Liver (tissue), 9 donors: ENCODE data around the gene SERPINB1. TPM values are rescaled to one million over a fixed set of nuclear protein-coding genes. Genes with fewer than 3 reads are reported as not detected.

Experiments used
- DNase-seq: peaks from one replicate; pipeline ENCODE4 v3.0.0-alpha.2; 2017; ENCODE audit warnings: low spot score
- H3K27ac ChIP-seq, 2 donors: one replicate each; pipeline ENCODE4 v1.7.0; 2013; ENCODE audit warnings: inconsistent platforms in 2 of 2, low read length in 2 of 2, control low read depth in 1 of 2, low read depth in 1 of 2, mild to moderate bottlenecking in 1 of 2
- H3K27me3 ChIP-seq, 4 donors: one replicate each; pipeline versions ENCODE4 v1.6.1 to v1.7.0; 2013; ENCODE audit warnings: low read length in 3 of 4, inconsistent platforms in 1 of 4, mild to moderate bottlenecking in 1 of 4, moderate library complexity in 1 of 4; ENCODE audit not compliant: control insufficient read depth in 4 of 4, insufficient read depth in 4 of 4
- H3K36me3 ChIP-seq, 4 donors: one replicate each; pipeline versions ENCODE4 v1.6.1 to v1.7.0; 2013; ENCODE audit warnings: low read length in 3 of 4, mild to moderate bottlenecking in 3 of 4, low read depth in 1 of 4, moderate library complexity in 1 of 4; ENCODE audit not compliant: control insufficient read depth in 4 of 4, insufficient read depth in 3 of 4
- H3K4me1 ChIP-seq, 4 donors: one replicate each; pipeline versions ENCODE4 v1.6.1 to v1.7.0; 2013; ENCODE audit warnings: low read length in 3 of 4, mild to moderate bottlenecking in 3 of 4, moderate library complexity in 1 of 4; ENCODE audit not compliant: control insufficient read depth in 4 of 4, insufficient read depth in 4 of 4
- H3K4me3 ChIP-seq, 3 donors: one replicate each; pipeline versions ENCODE4 v1.6.1 to v1.7.0; 2013; ENCODE audit warnings: low read length in 3 of 3, control low read depth in 1 of 3, low read depth in 1 of 3, mild to moderate bottlenecking in 1 of 3
- H3K9ac ChIP-seq, 2 donors: one replicate each; pipeline ENCODE4 v1.7.0; 2013; ENCODE audit warnings: low read length in 2 of 2, mild to moderate bottlenecking in 2 of 2, moderate library complexity in 2 of 2, control low read depth in 1 of 2, low read depth in 1 of 2
- H3K9me3 ChIP-seq, 4 donors: one replicate each; pipeline versions ENCODE4 v1.6.1 to v1.7.0; 2013; ENCODE audit warnings: low read length in 3 of 4; ENCODE audit not compliant: control insufficient read depth in 4 of 4
- EGR1 ChIP-seq, 2 donors: IDR thresholded peaks; 2 replicates each; pipeline ENCODE4 v1.6.1; 2016 to 2018; ENCODE audit warnings: antibody characterized with exemption in 2 of 2, low read depth in 2 of 2
- FOXA1 ChIP-seq: IDR thresholded peaks from 2 replicates; pipeline ENCODE4 v1.6.1; 2016; ENCODE audit warnings: antibody characterized with exemption
- FOXA2 ChIP-seq: IDR thresholded peaks from 2 replicates; pipeline ENCODE4 v1.6.1; 2016; ENCODE audit warnings: antibody characterized with exemption
- GABPA ChIP-seq, 2 donors: IDR thresholded peaks in 1 of 2; conservative IDR thresholded peaks in 1 of 2; 2 replicates each; pipeline ENCODE4 v1.6.1; 2016; ENCODE audit warnings: antibody characterized with exemption in 2 of 2, mild to moderate bottlenecking in 1 of 2, moderate library complexity in 1 of 2
- HNF4A ChIP-seq, 2 donors: conservative IDR thresholded peaks; 2 replicates each; pipeline ENCODE4 v1.6.1; 2016; ENCODE audit warnings: antibody characterized with exemption in 2 of 2, mild to moderate bottlenecking in 2 of 2
- HNF4G ChIP-seq: IDR thresholded peaks from 2 replicates; pipeline ENCODE4 v1.6.1; 2016; ENCODE audit warnings: antibody characterized with exemption
- JUND ChIP-seq, 2 donors: IDR thresholded peaks; 2 replicates each; pipeline ENCODE4 v1.6.1; 2016; ENCODE audit warnings: antibody characterized with exemption in 2 of 2
- NR2F2 ChIP-seq: IDR thresholded peaks from 2 replicates; pipeline ENCODE4 v1.6.1; 2016; ENCODE audit warnings: antibody characterized with exemption
- RAD21 ChIP-seq, 2 donors: IDR thresholded peaks; 2 replicates each; pipeline ENCODE4 v1.6.1; 2016; ENCODE audit warnings: antibody characterized with exemption in 2 of 2, mild to moderate bottlenecking in 2 of 2
- RXRA ChIP-seq, 2 donors: IDR thresholded peaks; 2 replicates each; pipeline ENCODE4 v1.6.1; 2017 to 2018; ENCODE audit warnings: antibody characterized with exemption in 2 of 2, mild to moderate bottlenecking in 1 of 2
- SP1 ChIP-seq: IDR thresholded peaks from 2 replicates; pipeline ENCODE4 v1.6.1; 2018; ENCODE audit warnings: antibody characterized with exemption, mild to moderate bottlenecking
- TAF1 ChIP-seq: conservative IDR thresholded peaks from 2 replicates; pipeline ENCODE4 v1.6.1; 2016; ENCODE audit warnings: antibody characterized with exemption, mild to moderate bottlenecking
- YY1 ChIP-seq: IDR thresholded peaks from 2 replicates; pipeline ENCODE4 v1.6.1; 2016; ENCODE audit warnings: antibody characterized with exemption, mild to moderate bottlenecking
- WGBS: extraction: QIAGEN DNeasy Blood & Tissue Kit; methylation state at CpG from one replicate; pipeline ENCODE4 v1.1.7; 2013; 5-methylcytosine and 5-hydroxymethylcytosine counted together
- polyA plus RNA-seq, 2 donors: library from polyadenylated mRNA; stranded (reverse) in 1 of 2; unstranded in 1 of 2; fragments of 200-250 nt in 1 of 2; fragments of >200 nt in 1 of 2; fragmentation: Nextera tagmentation in 1 of 2; extraction: Ambion mirVana in 1 of 2; gene quantifications; one replicate each; pipeline versions ENCODE4 v1.2.1 to v1.2.3, GENCODE V29; 2013 to 2015
- total RNA-seq, 2 donors: library from RNA; depleted of rRNA; stranded (reverse); fragments of >200 nt; gene quantifications; one replicate each; pipeline ENCODE4 v1.2.3, GENCODE V29; 2014
- TF ChIP-seq, protein P1 (sequence below): fragments of 150-350 bp; IDR thresholded peaks from 2 replicates; pipeline ENCODE4 v1.5.1; 2017; ENCODE audit warnings: improper control_type of control experiment, low read depth, low read length; ENCODE audit not compliant: missing input control
- TF ChIP-seq, protein P2 (sequence below): IDR thresholded peaks from 2 replicates; pipeline ENCODE4 v1.6.1; 2016; ENCODE audit warnings: antibody characterized with exemption, mild to moderate bottlenecking
- TF ChIP-seq, protein P3 (sequence below): IDR thresholded peaks from 2 replicates; pipeline ENCODE4 v1.6.1; 2016; ENCODE audit warnings: antibody characterized with exemption
- TF ChIP-seq, protein P4 (sequence below): IDR thresholded peaks from 2 replicates; pipeline ENCODE4 v1.6.1; 2016; ENCODE audit warnings: antibody characterized with exemption
- TF ChIP-seq, protein P5 (sequence below): IDR thresholded peaks from 2 replicates; pipeline ENCODE4 v1.6.1; 2016; ENCODE audit warnings: antibody characterized with exemption
- donor health status: healthy.
- donor health status: healthy.
- donor health status: healthy.
- donor health status: healthy.
- donor health status: healthy.

SERPINB1 gene
- total and polyA plus RNA-seq, 4 donors: 12.5 to 34.3 (median 18.6) TPM

DNA sequence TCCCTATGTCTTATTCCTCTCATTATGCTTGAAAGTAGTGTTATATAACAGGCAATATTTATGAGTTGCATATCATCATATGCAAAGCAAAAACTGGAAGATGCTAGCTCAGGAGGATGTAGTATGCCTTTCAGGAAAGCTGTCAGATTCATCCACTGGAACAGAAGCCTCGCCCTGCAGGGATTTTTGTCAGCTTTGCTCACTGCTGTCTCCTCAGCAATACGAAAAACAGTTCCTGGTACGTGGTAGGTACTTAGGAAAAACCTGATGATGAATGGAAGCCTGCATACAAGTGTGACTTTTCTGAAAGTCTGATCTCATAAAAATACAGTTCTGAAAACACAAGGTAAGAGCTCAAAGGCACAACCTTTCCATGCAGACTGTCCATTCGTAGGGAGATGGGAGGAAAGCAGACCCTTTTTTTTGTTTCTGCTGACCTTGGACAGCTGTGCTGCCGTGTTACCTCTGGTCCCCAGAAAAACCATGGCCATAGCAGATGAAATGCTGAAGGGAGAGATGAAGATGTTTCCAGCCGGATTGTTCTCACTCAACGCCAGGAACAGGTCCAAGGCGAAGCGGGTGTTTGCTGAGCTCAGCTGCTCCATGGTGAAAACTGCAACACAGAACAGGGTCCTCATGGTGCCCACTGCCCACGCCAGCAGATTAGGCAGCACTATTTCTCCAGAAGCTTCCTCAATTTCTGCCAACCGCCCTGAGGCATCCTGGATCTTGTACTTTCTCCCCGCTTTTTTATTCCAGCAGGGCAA, 1.5 kb downstream of the SERPINB1 start:
- H3K4me1 ChIP-seq: peaks cover 5 to 23% (median 14%) of the 10 kb centered on the region in 4 donors
- peak overlapping the region; percentile 61 to 80 (median 76) for H3K4me3 ChIP-seq
- peak overlapping the region; percentile 36 to 84 for H3K27ac ChIP-seq
- 68% methylated on average over 12 of the region's 12 CpGs for WGBS
- no peaks in the 10 kb centered on the region for H3K9me3 ChIP-seq
- no peaks in the 10 kb centered on the region for H3K27me3 ChIP-seq
- no peak for TF ChIP-seq RAD21 (IDR thresholded peaks at IDR 0.05)
- no peak for TF ChIP-seq SP1
- no peak for TF ChIP-seq NR2F2
- no peak for TF ChIP-seq FOXA1
- TF ChIP-seq, protein P1, sequence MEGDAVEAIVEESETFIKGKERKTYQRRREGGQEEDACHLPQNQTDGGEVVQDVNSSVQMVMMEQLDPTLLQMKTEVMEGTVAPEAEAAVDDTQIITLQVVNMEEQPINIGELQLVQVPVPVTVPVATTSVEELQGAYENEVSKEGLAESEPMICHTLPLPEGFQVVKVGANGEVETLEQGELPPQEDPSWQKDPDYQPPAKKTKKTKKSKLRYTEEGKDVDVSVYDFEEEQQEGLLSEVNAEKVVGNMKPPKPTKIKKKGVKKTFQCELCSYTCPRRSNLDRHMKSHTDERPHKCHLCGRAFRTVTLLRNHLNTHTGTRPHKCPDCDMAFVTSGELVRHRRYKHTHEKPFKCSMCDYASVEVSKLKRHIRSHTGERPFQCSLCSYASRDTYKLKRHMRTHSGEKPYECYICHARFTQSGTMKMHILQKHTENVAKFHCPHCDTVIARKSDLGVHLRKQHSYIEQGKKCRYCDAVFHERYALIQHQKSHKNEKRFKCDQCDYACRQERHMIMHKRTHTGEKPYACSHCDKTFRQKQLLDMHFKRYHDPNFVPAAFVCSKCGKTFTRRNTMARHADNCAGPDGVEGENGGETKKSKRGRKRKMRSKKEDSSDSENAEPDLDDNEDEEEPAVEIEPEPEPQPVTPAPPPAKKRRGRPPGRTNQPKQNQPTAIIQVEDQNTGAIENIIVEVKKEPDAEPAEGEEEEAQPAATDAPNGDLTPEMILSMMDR: no peak
- TF ChIP-seq RXRA (IDR thresholded peaks at IDR 0.05): no peak
- no peak for TF ChIP-seq HNF4A (conservative IDR thresholded peaks at IDR 0.05)
- TF ChIP-seq, protein P2, sequence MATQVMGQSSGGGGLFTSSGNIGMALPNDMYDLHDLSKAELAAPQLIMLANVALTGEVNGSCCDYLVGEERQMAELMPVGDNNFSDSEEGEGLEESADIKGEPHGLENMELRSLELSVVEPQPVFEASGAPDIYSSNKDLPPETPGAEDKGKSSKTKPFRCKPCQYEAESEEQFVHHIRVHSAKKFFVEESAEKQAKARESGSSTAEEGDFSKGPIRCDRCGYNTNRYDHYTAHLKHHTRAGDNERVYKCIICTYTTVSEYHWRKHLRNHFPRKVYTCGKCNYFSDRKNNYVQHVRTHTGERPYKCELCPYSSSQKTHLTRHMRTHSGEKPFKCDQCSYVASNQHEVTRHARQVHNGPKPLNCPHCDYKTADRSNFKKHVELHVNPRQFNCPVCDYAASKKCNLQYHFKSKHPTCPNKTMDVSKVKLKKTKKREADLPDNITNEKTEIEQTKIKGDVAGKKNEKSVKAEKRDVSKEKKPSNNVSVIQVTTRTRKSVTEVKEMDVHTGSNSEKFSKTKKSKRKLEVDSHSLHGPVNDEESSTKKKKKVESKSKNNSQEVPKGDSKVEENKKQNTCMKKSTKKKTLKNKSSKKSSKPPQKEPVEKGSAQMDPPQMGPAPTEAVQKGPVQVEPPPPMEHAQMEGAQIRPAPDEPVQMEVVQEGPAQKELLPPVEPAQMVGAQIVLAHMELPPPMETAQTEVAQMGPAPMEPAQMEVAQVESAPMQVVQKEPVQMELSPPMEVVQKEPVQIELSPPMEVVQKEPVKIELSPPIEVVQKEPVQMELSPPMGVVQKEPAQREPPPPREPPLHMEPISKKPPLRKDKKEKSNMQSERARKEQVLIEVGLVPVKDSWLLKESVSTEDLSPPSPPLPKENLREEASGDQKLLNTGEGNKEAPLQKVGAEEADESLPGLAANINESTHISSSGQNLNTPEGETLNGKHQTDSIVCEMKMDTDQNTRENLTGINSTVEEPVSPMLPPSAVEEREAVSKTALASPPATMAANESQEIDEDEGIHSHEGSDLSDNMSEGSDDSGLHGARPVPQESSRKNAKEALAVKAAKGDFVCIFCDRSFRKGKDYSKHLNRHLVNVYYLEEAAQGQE: no peak
- TF ChIP-seq, protein P3, sequence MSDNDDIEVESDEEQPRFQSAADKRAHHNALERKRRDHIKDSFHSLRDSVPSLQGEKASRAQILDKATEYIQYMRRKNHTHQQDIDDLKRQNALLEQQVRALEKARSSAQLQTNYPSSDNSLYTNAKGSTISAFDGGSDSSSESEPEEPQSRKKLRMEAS: no peak
- TF ChIP-seq EGR1 (IDR thresholded peaks at IDR 0.05; ENCODE audit: low read depth in 2 of 2): no peak
- no peak for TF ChIP-seq HNF4G
- no peak for TF ChIP-seq GABPA (IDR thresholded peaks at IDR 0.05 in 1 of 2, conservative IDR thresholded peaks at IDR 0.05 in 1 of 2)
- TF ChIP-seq, protein P4, sequence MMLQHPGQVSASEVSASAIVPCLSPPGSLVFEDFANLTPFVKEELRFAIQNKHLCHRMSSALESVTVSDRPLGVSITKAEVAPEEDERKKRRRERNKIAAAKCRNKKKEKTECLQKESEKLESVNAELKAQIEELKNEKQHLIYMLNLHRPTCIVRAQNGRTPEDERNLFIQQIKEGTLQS: no peak
- TF ChIP-seq YY1: no peak
- TF ChIP-seq, protein P5, sequence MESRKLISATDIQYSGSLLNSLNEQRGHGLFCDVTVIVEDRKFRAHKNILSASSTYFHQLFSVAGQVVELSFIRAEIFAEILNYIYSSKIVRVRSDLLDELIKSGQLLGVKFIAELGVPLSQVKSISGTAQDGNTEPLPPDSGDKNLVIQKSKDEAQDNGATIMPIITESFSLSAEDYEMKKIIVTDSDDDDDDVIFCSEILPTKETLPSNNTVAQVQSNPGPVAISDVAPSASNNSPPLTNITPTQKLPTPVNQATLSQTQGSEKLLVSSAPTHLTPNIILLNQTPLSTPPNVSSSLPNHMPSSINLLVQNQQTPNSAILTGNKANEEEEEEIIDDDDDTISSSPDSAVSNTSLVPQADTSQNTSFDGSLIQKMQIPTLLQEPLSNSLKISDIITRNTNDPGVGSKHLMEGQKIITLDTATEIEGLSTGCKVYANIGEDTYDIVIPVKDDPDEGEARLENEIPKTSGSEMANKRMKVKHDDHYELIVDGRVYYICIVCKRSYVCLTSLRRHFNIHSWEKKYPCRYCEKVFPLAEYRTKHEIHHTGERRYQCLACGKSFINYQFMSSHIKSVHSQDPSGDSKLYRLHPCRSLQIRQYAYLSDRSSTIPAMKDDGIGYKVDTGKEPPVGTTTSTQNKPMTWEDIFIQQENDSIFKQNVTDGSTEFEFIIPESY: no peak
- no peak for TF ChIP-seq TAF1
- no peak for TF ChIP-seq JUND (IDR thresholded peaks at IDR 0.05)
- TF ChIP-seq FOXA2: no peak
- peak overlapping the region; percentile 23 to 59 for H3K9ac ChIP-seq
- peaks cover 11 to 32% (median 15%) of the 10 kb centered on the region in 4 donors for H3K36me3 ChIP-seq
- DNase-seq: no peak
